ENCODE measurements around the gene MX1. TPM values are rescaled to one million over a fixed set of nuclear protein-coding genes. Genes with fewer than 3 reads are reported as not detected.
A peak's percentile ranks its signal among the peaks of the same experiment; 100 is the strongest.

Gene MX1
- total RNA-seq, 4 donors from 2014 or later, result 35.4 to 62.6 (median 51.5) TPM

- 52 to 54% methylated on average over 6 of the region's 6 CpGs for WGBS, 2 donors
- intact Hi-C loops (cut with DNase I), result loop anchor here (10.0 kb wide), 1 partner anchor 112 kb away; no protein-coding TSS in a partner anchor
- Histone ChIP-seq H3K4me1 (peaks cover 33 to 58% of the 10 kb centered on the region in 2 donors), H3K27me3 (no peaks in the 10 kb centered on the region), H3K9me3 (no peaks in the 10 kb centered on the region), H3K36me3 (peaks cover 0 to 4% of the 10 kb centered on the region in 2 donors), H3K27ac (no peak overlapping the region), H3K4me3 (replicated peaks in 1 of 3) (no peak overlapping the region)
- no peak for TF ChIP-seq POLR2A (IDR thresholded peaks at IDR 0.05)
- no peak for TF ChIP-seq CTCF (IDR thresholded peaks at IDR 0.05)
- DNase-seq, result no peak
Measured at GRCh38 chr21:41482301-41482700, 56.3 kb downstream of the MX1 start.

- TF ChIP-seq CTCF (IDR thresholded peaks at IDR 0.05) (no peak), POLR2A (IDR thresholded peaks at IDR 0.05) (no peak)
- Histone ChIP-seq H3K36me3 (peaks cover 0 to 5% of the 10 kb centered on the region in 2 donors), H3K27me3 (no peaks in the 10 kb centered on the region), H3K27ac (no peak overlapping the region), H3K4me3 (replicated peaks in 1 of 3) (no peak overlapping the region), H3K9me3 (no peaks in the 10 kb centered on the region), H3K4me1 (peaks cover 30 to 56% of the 10 kb centered on the region in 2 donors)
- DNase-seq, result no peak
- intact Hi-C loops (cut with DNase I), result loop anchor here (10.0 kb wide), 1 partner anchor 112 kb away; no protein-coding TSS in a partner anchor
- 89 to 94% methylated on average over 6 of the region's 6 CpGs for WGBS, 2 donors
Measured at GRCh38 chr21:41482980-41483379, 56.9 kb downstream of the MX1 start.

GRCh38 chr21:41483415-41483814 is 57.4 kb downstream of the MX1 start:
- Histone ChIP-seq H3K9me3 (no peaks in the 10 kb centered on the region), H3K27ac (no peak overlapping the region), H3K36me3 (peaks cover 0 to 9% of the 10 kb centered on the region in 2 donors), H3K27me3 (no peaks in the 10 kb centered on the region), H3K4me3 (replicated peaks in 1 of 3) (no peak overlapping the region), H3K4me1 (peaks cover 29 to 51% of the 10 kb centered on the region in 2 donors)
- TF ChIP-seq CTCF (IDR thresholded peaks at IDR 0.05) (no peak), POLR2A (IDR thresholded peaks at IDR 0.05) (no peak)
- intact Hi-C loops (cut with DNase I), result loop anchor here (10.0 kb wide), 1 partner anchor 111 kb away; no protein-coding TSS in a partner anchor
- WGBS, 2 donors, result 78 to 83% methylated on average over 12 of the region's 12 CpGs
- DNase-seq, result no peak

GRCh38 chr21:41483973-41484372 is 57.9 kb downstream of the MX1 start:
- no peak for DNase-seq
- intact Hi-C loops (cut with DNase I), result loop anchor here (10.0 kb wide), 1 partner anchor 111 kb away; no protein-coding TSS in a partner anchor
- Histone ChIP-seq H3K36me3 (peaks cover 0 to 14% of the 10 kb centered on the region in 2 donors), H3K4me1 (peaks cover 29 to 46% of the 10 kb centered on the region in 2 donors), H3K27ac (no peak overlapping the region), H3K27me3 (no peaks in the 10 kb centered on the region), H3K9me3 (no peaks in the 10 kb centered on the region), H3K4me3 (replicated peaks in 1 of 3) (no peak overlapping the region)
- TF ChIP-seq POLR2A (IDR thresholded peaks at IDR 0.05) (no peak), CTCF (IDR thresholded peaks at IDR 0.05) (no peak)
- WGBS, 2 donors, result 92 to 94% methylated on average over 4 of the region's 4 CpGs

- Histone ChIP-seq H3K36me3 (peaks cover 0 to 11% of the 10 kb centered on the region in 2 donors), H3K27ac (peak overlapping the region; percentile 77 to 81 (median 78)), H3K27me3 (no peaks in the 10 kb centered on the region), H3K4me3 (replicated peaks in 1 of 3) (no peak overlapping the region), H3K4me1 (peaks cover 23 to 40% of the 10 kb centered on the region in 2 donors), H3K9me3 (no peaks in the 10 kb centered on the region)
- no peak for TF ChIP-seq POLR2A (IDR thresholded peaks at IDR 0.05)
- no peak for TF ChIP-seq CTCF (IDR thresholded peaks at IDR 0.05)
- intact Hi-C loops (cut with DNase I), result loop anchor here (10.0 kb wide), 1 partner anchor 108 kb away; no protein-coding TSS in a partner anchor
- DNase-seq, result no peak
- WGBS, 2 donors, result 86% methylated on average over 6 of the region's 6 CpGs
Measured at GRCh38 chr21:41487082-41487481, 61.0 kb downstream of the MX1 start.

Data from thyroid gland (tissue), 4 donors.